Thoracic aorta (tissue), 2 donors: ENCODE data around the gene CAMSAP2. TPM values are rescaled to one million over a fixed set of nuclear protein-coding genes. Genes with fewer than 3 reads are reported as not detected.

ENCODE experiments used
- ATAC-seq: fragments of 150-250 bp; one replicate; pipeline ENCODE4 v1.8.0; 2017; ENCODE audit warnings: low read depth; ENCODE audit not compliant: insufficient number of reproducible peaks, low FRiP score
- DNase-seq: peaks from one replicate; pipeline ENCODE4 v3.0.0-alpha.2; 2020; ENCODE audit warnings: low spot score
- H3K27ac ChIP-seq, 2 donors: fragments of 200-600 bp; sonication (generic); 1 replicate in 1 of 2; 2 replicates in 1 of 2; pipeline ENCODE4 v1.5.1; 2016; ENCODE audit warnings: mild to moderate bottlenecking in 2 of 2, moderate library complexity in 2 of 2
- H3K27me3 ChIP-seq: fragments of 200-600 bp; sonication (generic); replicated peaks from 2 replicates; pipeline ENCODE4 v1.6.0; 2016; ENCODE audit warnings: mild to moderate bottlenecking; ENCODE audit not compliant: insufficient read depth
- H3K36me3 ChIP-seq: fragments of 200-600 bp; sonication (generic); one replicate; pipeline ENCODE4 v1.5.1; 2016
- H3K4me1 ChIP-seq, 2 donors: fragments of 200-600 bp; sonication (generic); 1 replicate in 1 of 2; 2 replicates in 1 of 2; pipeline versions ENCODE4 v1.5.1 to v1.6.0; 2016; ENCODE audit warnings: low read depth in 2 of 2, mild to moderate bottlenecking in 1 of 2; ENCODE audit not compliant: control insufficient read depth in 1 of 2
- H3K4me3 ChIP-seq: fragments of 200-600 bp; sonication (generic); 2 replicates; pipeline ENCODE4 v1.5.1; 2016; ENCODE audit warnings: mild to moderate bottlenecking
- H3K9me3 ChIP-seq: fragments of 200-600 bp; sonication (generic); 2 replicates; pipeline ENCODE4 v1.5.1; 2016
- total RNA-seq, 2 donors: library from RNA; depleted of rRNA; stranded (reverse); fragments of >200 nt; gene quantifications; one replicate each; pipeline versions ENCODE4 v1.1.0 to v1.2.3, GENCODE V29; 2016
- TF ChIP-seq, protein P1 (sequence below): fragments of 200-600 bp; sonication (generic); IDR thresholded peaks from one replicate; pipeline ENCODE4 v1.5.1; 2019; ENCODE audit warnings: antibody characterized with exemption

The CAMSAP2 gene
- total RNA-seq, 2 donors from 2014 or later: 46.4 to 60.7 TPM

DNA sequence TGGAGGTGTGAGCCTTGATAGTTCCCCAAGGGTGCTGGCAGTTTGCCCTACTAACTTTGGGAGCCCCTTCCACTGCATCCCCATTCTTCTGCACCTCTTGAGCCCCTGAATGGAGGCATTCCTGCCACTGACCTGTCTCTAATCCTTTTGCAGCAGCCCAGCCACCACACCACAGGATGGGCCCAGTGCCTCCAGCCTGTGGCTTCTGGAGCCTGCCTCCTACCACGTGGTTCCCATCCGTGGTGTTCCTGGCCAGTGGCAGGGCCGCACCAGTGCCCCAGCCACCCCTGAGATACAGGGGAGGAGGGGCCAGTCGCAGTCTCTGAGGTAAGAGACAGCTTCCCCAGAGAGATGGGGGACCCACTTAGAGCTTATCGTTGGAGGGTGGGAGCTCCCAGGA is 170.4 kb downstream of the CAMSAP2 start:
- Histone ChIP-seq H3K4me1 (no peaks in the 10 kb centered on the region), H3K36me3 (no peaks in the 10 kb centered on the region), H3K4me3 (no peak overlapping the region), H3K27ac (no peak overlapping the region), H3K27me3 (no peaks in the 10 kb centered on the region), H3K9me3 (no peaks in the 10 kb centered on the region)
- no peak for ATAC-seq
- TF ChIP-seq, protein P1, sequence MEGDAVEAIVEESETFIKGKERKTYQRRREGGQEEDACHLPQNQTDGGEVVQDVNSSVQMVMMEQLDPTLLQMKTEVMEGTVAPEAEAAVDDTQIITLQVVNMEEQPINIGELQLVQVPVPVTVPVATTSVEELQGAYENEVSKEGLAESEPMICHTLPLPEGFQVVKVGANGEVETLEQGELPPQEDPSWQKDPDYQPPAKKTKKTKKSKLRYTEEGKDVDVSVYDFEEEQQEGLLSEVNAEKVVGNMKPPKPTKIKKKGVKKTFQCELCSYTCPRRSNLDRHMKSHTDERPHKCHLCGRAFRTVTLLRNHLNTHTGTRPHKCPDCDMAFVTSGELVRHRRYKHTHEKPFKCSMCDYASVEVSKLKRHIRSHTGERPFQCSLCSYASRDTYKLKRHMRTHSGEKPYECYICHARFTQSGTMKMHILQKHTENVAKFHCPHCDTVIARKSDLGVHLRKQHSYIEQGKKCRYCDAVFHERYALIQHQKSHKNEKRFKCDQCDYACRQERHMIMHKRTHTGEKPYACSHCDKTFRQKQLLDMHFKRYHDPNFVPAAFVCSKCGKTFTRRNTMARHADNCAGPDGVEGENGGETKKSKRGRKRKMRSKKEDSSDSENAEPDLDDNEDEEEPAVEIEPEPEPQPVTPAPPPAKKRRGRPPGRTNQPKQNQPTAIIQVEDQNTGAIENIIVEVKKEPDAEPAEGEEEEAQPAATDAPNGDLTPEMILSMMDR: no peak
- no peak for DNase-seq

DNA sequence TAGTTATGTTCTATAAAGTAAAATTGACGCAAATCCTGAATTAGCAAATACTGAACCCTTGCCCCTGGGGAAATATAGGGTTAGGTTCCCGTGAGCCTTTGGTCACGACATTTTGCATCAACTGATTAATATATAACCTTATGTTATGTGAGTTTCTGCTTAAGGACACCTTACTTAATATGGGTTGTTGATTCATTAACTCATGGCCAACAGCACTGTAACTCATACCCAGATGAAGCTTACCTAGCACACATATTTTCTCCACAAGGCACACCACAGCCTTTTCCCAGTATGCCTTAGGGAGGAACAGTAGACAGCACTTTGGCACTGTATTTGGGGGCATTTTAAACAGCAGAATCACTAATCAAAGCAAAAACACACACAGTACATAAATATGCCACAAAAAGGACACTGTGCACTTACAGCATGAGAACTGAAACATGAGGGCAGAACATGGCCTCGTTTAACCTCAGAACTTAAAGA is 171.1 kb downstream of the CAMSAP2 start:
- TF ChIP-seq, protein P1: no peak
- Histone ChIP-seq H3K4me1 (no peaks in the 10 kb centered on the region), H3K27me3 (no peaks in the 10 kb centered on the region), H3K36me3 (no peaks in the 10 kb centered on the region), H3K27ac (no peak overlapping the region), H3K4me3 (no peak overlapping the region), H3K9me3 (no peaks in the 10 kb centered on the region)
- no peak for ATAC-seq
- DNase-seq: no peak

Other genes starting within 250 kb of the CAMSAP2 start
- 1 to 10 TPM in 1 of 2 donors, under 1 TPM in 1; under 0.01 to 1.3 TPM for gene KIF14, start 118.1 kb upstream of the CAMSAP2 start, total RNA-seq
- 10 to 100 TPM; 16.5 to 27.1 TPM for gene DDX59, start 69.0 kb upstream of the CAMSAP2 start, total RNA-seq
- gene GPR25, start 134.1 kb downstream of the CAMSAP2 start, total RNA-seq: not detected
- 1 to 10 TPM; 1.8 to 3.5 TPM for gene INAVA, start 156.0 kb downstream of the CAMSAP2 start, total RNA-seq